LNCAP (cell line): Measurements from ENCODE around the gene CDR2L.

Experiments used
- TF ChIP-seq, protein P1 (sequence below): fragments of 450-650 bp; IDR thresholded peaks from 2 replicates; pipeline ENCODE4 v1.5.1; 2017; ENCODE audit warnings: mild to moderate bottlenecking

The CDR2L gene

GRCh38 chr17:74961657-74962350, 25.6 kb upstream of the CDR2L start:
- TF ChIP-seq, protein P1, sequence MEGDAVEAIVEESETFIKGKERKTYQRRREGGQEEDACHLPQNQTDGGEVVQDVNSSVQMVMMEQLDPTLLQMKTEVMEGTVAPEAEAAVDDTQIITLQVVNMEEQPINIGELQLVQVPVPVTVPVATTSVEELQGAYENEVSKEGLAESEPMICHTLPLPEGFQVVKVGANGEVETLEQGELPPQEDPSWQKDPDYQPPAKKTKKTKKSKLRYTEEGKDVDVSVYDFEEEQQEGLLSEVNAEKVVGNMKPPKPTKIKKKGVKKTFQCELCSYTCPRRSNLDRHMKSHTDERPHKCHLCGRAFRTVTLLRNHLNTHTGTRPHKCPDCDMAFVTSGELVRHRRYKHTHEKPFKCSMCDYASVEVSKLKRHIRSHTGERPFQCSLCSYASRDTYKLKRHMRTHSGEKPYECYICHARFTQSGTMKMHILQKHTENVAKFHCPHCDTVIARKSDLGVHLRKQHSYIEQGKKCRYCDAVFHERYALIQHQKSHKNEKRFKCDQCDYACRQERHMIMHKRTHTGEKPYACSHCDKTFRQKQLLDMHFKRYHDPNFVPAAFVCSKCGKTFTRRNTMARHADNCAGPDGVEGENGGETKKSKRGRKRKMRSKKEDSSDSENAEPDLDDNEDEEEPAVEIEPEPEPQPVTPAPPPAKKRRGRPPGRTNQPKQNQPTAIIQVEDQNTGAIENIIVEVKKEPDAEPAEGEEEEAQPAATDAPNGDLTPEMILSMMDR, result peak; percentile 75

GRCh38 chr17:74962622-74963394, 24.6 kb upstream of the CDR2L start:
- TF ChIP-seq, protein P1, result no peak

GRCh38 chr17:74963656-74964055, 23.8 kb upstream of the CDR2L start:
- TF ChIP-seq, protein P1, result no peak

DNA sequence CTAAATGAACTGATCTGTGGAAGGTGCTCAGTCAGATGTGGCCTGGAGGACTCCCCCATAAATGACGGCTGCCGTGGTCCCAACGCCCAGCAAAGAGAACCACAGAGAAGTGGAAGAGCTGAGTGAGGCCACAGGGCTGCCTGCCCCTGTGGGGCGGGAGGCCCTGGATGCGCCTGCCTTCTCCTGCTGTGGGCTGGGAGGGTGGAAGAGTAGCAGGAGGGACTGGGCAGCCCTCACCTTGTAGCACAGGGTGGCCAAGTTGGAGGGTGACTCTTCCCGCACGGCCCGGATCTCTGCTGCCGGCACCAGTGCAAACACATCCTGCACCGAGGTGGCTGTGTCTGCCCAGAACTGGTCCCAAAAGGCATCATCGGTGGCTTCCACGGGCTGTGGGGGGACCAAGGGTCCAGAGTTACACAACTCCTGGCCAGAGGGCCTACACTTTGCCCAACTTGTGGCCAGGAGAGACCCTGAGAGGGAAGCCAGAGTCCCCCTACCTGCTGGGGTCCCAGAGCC, 23.1 kb upstream of the CDR2L start:
- TF ChIP-seq, protein P1, result no peak

DNA sequence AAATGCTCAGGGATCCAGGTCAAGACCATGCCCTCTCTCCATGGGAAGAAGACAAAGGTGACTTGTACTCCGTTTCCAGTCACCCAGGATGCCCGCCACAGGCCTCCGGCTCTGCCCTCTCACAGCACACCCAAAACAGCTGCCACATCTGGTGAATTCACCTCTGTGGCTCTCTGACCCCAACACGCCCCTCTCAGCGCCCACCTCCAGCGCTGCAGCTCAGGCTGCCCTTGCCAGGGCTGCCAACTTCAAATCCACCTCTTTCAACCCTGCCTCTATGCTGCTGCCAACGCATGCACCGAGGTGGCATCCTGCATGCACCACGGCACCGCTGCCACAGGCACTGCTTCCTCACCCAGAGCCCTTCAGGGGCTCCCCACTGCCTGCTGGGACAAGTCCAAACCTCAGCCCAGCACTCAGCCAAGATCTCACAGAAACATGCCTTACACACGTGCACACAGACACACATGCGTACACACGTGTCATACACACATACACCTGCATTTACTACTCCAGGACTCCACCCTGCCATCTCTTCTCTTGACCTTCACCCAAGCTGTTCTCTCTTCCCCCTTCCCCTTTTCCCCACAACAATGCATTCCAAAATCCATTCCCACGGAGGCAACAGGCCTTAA, 22.3 kb upstream of the CDR2L start:
- TF ChIP-seq, protein P1, result no peak

DNA sequence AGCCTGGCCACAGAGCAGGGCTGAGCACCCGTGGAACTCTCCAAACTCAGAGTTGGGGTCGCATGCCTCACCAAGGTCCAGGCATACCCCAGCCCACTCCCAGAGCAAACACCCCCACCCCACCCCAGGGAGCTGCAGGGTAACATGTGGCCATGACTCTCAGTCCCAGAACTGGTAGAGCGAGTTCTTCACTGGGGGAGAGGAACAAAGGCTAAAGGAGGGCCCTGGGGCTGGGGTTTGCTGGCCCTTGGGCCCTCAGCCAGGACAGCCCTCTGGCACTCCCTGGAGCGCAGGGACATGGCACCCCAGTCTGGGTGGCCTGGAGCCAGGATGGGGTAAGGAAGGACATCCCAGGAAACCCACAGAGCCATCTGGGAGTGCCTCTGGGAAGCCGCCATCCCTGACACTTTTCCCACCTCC, 19.1 kb upstream of the CDR2L start:
- TF ChIP-seq, protein P1, result no peak

DNA sequence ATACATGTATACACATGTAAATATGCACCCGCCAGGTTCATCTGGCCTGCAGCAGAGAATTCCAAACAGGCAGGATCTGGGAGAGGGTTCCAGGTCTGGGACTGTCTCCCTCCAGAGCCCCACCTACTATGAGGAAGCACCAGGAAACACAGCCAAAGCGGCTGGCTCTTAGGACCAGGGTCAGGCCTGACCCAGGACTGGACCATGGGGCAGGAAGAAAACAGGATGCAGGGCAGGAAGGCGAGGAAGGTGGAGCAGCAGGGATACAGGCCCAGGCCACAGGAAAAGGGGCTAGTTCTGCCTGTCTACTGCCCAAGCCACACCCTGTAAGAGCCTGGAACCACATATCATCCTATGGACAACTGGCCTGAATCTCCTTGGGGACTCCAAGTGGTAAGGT, 17.0 kb upstream of the CDR2L start:
- TF ChIP-seq, protein P1, result no peak
